T47D (cell line): ENCODE measurements around the gene ATP5F1E.
A peak's percentile ranks its signal among the peaks of the same experiment; 100 is the strongest.
"Not testable (repeated sequence)": the region's sequence is repeated elsewhere in the genome, so short reads cannot be mapped to it uniquely, and the experiment has no call there.

Source experiments
- DNase-seq, 2 experiments: peaks; one replicate each; pipeline versions ENCODE4 v3.0.0 to v3.0.0-alpha.2; 2011 to 2012; ENCODE audit warnings: low read depth in 1 of 2, low spot score in 1 of 2
- JUND ChIP-seq: IDR thresholded peaks from 2 replicates; pipeline ENCODE4 v1.6.1; 2012; ENCODE audit warnings: low read depth
- in situ Hi-C: cut with HindIII; loops from 2 replicates; pipeline ENCODE4 v1.10.0; 2016; ENCODE audit warnings: low sequenced_read_pairs, low pct_unique_long_range_greater_than_20kb

ATP5F1E gene

GRCh38 chr20:59014680-59015389 lies 17.3 kb downstream of the ATP5F1E start:
- DNase-seq: no peak
- TF ChIP-seq JUND: no peak
- in situ Hi-C loops: no loop called here

DNA sequence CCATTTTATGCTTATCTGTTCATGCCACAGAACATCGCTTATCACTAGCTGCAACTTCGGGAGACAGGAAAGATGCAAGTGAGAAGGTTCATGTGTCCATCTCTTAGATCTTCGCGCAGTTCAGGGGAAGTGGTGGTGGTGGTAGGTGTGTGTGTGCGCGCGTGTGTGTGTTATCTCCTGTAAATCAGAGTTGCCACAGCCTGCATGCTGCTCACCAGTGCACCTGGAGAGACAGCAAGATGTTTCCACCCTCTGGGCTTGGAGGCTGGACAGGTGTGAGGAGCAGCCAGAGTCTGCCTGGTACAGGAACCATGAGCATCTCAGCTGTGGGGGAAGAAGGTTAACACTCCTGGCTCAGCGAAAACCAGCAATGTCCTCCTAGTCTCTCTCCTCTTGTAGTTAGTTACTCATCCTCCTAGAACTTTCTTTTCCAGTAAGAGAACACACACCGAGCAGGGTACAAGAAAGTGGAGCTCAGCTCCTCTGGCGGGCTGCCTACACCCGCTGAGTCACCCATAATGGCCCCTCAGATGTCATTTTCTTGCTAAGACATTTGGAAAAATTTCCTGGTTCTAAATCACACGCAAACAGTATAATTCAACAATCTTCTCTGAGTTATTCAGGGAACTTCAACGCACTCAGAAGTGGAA lies 18.1 kb downstream of the ATP5F1E start:
- TF ChIP-seq JUND: no peak
- in situ Hi-C loops: no loop called here
- DNase-seq: no peak

- in situ Hi-C loops: no loop called here
- TF ChIP-seq JUND: no peak
- no peak for DNase-seq
These were observed 18.8 kb downstream of the ATP5F1E start for GRCh38 chr20:59013031-59013951.

- in situ Hi-C loops, DNase-seq: not testable (repeated sequence)
These were observed 20.3 kb downstream of the ATP5F1E start for GRCh38 chr20:59011874-59012157.

DNA sequence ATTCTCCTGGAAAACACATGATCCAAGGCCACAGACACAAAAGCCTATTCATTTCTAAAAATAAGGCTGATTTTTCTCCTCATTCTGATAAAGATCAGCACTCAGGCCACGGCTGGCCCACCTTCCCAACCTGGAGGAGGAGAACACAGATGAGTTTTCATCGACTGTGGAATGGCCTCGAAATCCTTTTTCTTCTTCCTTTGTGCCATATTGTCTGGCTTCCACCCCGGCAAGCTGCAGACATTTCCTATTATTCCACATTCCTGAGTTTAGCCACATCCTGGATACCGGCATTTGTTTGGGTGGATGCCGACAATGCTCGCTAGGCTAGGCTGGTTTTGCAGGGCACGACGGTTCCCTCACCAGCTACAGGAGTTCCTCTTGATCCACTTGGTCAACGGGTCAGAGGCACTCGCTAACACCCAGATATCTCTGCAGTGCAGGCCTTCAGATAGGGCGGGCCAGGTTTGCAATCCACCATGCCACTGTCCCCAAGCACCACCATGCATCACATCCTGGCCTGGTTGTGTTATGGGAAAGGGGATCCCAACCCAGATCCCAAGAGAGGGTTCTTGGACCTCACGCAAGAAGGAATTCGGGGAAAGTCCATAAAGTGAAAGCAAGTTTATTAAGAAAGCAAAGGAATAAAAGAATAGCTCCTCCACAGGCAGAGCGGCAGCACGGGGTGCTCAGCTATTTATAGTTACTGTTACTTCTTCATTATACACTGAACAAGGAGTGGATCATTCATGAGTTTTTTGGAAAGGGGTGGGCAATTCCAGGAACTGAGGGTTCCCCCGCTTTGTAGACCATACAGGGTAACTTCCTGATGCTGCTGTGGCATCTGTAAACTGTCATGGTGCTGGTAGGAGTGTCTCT lies 20.9 kb downstream of the ATP5F1E start:
- in situ Hi-C loops: no loop called here
- peak in 1 of 2 experiments; percentile 95 for DNase-seq
- no peak for TF ChIP-seq JUND

GRCh38 chr20:59010321-59010994 lies 21.7 kb downstream of the ATP5F1E start:
- DNase-seq: peak in 1 of 2 experiments; percentile 87
- in situ Hi-C loops: no loop called here
- no peak for TF ChIP-seq JUND

- no peak for DNase-seq
- in situ Hi-C loops: no loop called here
- no peak for TF ChIP-seq JUND
These were observed 23.3 kb downstream of the ATP5F1E start for GRCh38 chr20:59008715-59009336.

GRCh38 chr20:59007665-59008511 lies 24.2 kb downstream of the ATP5F1E start:
- TF ChIP-seq JUND: no peak
- no peak for DNase-seq
- in situ Hi-C loops: no loop called here

DNA sequence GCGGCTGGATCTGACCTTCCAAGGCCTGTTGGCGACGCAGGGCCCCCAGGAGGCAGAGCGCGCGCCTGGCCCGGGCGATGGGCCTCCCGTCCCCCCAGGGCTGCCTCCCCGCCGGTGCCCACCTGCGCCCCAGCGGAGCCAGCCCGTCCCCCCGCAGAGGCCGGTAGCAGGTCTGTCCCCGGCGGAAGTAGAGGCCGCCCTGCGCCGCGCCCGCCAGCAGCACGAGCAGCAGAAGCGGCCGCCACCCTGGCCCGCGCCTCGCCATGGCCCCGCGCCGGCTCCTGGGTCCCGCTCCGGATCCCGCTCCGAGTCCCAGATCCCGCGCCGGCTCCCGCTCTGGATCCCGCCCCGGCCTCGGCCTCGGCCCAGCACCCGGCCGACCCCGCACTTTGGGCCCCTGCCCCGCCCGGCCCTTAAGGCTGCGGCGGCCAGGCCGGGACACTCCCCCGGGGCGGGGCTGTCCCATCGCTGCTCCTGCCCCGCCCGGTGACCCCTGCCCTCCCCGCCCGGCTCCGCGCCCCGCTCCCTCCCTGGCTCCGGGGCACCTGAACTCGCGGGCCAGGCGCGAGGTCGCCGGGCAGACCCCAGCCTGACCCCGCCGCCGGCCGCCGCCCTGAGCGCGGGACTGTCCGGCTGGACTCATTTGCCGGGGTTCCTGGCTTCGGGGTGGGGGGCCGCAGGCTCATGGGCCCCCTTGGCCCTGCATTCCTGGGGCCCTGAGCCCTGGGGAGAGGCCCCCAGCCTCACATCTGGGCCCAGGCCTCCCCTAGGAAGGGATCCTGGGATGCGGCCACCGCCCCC lies 25.1 kb downstream of the ATP5F1E start, which contains the start of gene CTSZ:
TSS of gene CTSZ (minus strand) at position 391 of the 801 bp plus-strand sequence. CDS start at position 265, 126 bp downstream.
- DNase-seq: peak; percentile 69 to 91
- in situ Hi-C loops: no loop called here
- TF ChIP-seq JUND: no peak
